ENCODE measurements around the gene MCM3AP.

MCM3AP gene

GRCh38 chr21:46215436-46216131 is 69.8 kb downstream of the MCM3AP start:
- no peak for DNase-seq

GRCh38 chr21:46214478-46215340 is 70.7 kb downstream of the MCM3AP start:
- no peak for DNase-seq

DNA sequence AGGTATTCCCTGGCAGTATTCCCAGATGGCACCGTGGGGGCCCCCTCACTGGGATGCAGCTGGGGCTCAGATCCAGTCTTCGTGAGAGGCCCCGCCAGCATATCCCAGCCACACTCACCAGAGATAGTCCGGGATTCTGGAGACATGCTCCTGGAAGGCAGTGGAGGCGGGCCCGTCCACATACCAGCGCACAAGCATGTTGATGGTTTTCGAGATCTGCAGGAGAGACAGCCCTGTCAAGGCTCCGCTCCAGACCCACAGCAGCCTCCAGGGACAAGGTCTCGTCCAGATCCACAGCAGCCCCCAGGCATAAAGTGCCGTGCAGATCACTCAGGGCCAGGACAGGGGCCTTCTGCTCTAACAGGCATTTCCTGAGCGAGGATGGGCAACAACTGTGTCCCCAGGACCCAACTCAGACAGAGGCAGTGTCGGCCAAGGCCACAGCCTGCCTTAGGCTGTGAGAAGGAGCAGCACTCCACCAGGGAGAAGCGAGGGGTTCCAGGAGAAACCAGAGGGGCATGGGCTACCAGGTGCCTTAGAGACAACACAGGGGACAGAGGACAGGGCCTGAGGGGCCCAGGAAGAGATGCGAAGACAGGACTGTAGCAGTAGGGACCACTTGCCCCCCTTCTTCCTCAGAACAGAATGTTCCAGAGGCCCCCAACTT is 71.7 kb downstream of the MCM3AP start:
- no peak for DNase-seq

DNA sequence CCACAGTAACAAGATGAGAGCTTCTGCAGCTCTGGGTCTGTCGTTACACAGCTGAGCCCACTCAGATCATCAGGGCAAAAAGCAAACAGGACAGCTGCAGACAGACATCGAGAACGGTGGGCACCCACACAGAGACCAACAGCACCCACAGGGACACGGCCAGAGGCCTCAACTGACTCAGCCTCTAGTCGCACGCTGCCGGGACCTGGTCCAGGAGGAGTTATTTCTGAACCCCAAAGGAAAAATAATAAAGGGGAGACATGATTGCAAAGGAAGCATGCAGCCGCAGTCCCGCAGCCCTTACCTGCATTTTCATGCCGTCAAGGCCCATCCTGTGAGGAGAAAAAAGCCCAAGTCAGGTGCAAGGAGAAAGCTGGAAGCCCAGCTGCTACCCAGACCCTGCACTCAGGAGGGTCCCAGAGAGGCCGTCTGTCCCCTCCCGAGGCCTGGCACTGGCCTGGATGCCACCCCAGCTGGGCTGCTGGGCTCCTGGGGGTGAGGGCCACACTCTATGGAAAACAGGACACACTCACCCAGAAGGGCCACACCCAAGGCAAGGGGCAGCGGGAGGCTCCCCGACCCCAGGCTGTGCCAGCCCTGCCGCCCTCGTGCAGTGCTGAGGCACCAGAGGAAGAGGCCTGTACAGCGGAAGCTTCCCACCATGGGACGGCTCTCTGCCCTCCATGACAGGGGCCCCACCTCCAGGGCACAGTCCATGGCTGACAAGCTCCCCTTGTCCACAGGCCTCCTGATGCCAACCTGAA is 72.5 kb downstream of the MCM3AP start:
- no peak for DNase-seq

GRCh38 chr21:46211786-46212720 is 73.4 kb downstream of the MCM3AP start:
- no peak for DNase-seq

DNA sequence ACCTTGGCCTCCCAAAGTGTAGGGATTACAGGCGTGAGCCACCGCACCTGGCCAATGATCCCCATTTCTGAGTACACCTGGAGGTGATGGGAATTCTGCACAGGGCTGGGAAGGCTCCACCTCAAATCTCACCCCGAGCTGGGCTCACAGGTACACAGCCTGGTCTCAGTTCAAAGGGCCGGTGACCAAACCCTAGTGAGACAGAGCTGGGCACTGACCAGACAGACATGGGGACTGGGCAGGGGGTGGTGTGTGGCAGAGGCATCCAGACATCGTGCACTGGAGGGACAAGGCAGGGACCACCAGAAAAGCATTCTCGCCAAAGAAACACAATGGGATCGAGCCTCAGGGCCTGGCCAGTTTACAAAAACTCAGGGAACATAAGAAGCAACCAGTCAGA is 74.0 kb downstream of the MCM3AP start:
- no peak for DNase-seq

DNA sequence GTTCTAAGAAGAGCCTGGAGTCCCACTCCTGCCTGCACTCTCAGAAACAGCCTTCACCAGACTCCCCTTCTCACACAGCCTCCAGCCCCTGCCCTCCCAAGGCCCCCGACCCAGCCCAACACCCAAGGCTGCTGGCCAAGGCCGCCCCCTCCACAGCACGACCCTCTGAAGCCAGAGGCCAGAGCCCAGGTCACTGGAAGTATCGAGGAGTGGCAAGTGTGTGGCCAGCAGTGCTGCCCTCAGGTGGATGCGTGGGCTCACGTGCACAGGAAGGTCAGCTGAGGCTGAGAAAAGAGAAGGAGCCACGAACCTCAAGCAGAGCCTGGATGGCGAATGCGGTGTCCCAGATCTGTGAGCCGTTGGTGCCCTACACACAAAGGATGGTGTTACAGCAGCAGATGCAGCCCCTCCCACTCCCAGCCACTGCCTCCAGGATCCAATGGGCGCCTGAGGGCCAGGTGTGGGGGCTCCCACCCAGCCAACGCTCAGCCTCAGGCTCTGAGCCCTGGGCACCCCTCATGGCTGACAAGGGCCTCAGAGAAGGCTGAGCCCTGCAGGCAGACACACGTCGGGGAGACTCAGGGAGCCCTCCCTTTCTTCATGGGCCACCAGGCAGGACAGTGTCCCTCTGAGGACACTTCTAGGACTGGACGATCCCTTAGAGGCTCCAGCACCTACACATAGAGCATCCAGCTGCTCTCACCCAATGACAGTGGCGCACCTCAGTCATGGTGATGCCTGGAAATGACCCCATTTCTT is 74.9 kb downstream of the MCM3AP start:
- no peak for DNase-seq

DNA sequence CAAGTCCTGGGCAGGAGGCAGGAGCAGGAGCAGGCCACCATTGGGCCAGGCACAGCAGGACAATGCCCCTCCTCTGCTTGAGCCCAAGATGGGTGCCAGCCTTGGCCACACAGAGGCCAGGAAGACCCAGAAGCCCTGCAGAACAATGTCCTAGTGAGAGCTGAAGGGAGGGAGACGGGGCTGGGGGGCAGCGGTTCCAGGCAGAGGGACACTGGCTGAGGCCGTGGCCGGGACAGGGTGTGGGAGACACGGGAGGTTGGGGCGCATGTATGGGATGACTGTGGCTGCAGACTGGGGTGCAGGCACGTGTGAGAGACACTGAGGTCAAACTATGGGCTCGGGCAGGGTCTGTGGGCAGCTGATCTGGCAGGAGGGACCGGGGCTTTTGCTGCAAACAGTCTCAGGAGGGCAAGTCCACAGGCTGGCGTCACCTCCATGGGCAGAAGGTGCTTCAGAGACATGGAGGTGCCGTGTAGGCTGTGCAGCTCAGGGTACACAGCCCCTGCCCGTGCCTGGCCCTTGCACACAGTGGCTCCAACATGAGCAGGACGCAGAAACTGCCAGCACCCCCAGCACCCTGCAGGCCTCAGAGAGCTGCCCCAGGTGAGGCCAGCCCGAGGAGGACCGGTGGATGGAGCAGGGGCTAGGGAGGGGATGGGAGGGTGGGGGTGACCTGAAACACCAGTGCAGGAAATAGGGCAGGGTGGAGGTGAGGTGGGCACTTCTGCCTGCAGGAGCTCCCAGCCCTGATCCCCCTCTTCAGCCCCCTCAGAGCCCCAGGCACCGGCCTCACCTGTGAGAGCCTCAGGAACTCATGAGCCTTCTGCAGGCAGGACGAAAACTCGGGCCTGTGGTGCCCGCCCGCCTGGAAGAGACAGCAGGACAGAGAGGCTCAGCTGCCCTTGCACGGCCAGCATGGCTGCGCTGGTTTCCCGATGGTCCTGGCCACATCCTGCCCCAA is 76.4 kb downstream of the MCM3AP start:
- no peak for DNase-seq

- no peak for DNase-seq
Observed at GRCh38 chr21:46207920-46208591, 77.4 kb downstream of the MCM3AP start.

- DNase-seq = no peak
Observed at GRCh38 chr21:46207006-46207919, 78.1 kb downstream of the MCM3AP start.

DNA sequence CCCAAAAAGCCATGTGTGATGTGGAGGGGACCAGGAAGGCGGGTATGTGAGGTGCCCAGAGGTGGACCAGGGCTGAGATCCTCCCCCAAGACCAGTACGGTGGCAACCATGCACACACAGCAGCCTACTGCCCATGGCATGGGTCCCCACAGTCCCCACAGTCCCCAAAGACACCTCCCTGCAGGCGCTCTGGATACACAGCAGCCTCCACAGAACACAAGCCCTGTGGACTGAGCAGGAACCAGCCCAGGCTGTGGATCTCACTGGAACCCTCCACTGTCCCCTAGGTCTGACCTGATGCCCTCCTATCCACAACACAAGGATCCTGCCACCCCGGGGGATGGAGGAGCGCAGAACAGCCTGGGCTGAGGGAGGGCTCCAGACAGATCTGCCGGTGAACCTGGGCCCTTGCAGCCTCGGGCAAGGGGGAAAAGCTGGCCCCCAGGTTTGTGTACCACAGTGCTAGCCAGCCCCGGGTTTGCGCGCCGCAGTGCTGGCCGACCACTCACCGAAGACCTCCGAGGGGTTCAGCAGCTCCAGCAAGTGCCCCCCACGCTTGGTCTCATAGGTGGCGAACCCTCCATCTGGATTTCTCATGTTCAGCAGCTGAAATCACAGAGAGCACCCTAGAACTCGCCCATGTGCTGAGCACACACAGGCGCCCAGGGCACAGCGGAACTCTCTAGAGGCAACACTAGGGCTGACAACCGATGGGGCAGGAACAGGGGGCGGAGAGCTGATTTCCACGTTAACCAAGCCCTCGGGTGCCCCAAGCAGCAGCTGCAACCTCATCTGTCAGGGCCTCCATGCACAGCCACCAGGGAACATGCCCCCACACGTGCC is 79.0 kb downstream of the MCM3AP start:
- DNase-seq = no peak

- peak; percentile 72 to 86 for DNase-seq
Observed at GRCh38 chr21:46205766-46206162, 79.6 kb downstream of the MCM3AP start.

DNA sequence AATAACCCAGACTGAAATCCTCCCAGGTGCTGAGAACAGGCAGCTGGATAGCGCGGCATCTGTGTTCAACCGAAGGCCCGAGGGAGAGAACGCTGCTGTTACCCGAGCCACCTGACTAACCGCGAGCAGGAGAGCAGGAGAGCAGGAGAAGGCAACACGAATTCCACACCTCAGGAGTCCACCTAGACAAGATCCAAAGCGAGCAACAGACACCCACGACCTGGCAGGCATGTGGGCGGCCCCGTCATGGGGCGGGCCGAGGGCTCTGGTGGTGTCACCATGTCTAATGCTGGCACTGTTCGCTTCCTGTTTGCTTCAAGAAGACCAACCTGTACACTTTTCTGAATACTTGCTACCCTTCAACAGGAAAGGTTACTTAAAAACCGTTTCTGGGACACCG is 80.2 kb downstream of the MCM3AP start:
- peak; percentile 19 to 64 for DNase-seq

DNA sequence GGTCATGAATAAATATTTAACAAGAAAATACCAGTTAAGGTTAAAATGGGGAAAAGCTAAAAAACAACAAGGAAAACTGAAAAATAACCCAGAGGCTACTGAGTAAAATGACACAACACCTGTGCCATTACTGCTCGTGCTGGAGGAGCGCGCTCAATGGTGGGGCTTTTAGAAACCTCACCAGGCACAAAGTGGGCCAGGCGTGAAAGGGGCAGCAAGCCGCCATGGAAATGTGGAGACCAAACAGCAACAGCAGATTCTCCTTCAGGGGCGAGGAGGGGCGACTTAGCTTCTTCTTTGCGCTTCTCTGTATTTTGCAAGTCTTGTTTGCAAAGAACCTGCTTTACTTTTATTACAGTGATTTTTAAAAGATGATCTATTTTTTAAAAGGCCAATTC is 82.2 kb downstream of the MCM3AP start:
- no peak for DNase-seq

DNA sequence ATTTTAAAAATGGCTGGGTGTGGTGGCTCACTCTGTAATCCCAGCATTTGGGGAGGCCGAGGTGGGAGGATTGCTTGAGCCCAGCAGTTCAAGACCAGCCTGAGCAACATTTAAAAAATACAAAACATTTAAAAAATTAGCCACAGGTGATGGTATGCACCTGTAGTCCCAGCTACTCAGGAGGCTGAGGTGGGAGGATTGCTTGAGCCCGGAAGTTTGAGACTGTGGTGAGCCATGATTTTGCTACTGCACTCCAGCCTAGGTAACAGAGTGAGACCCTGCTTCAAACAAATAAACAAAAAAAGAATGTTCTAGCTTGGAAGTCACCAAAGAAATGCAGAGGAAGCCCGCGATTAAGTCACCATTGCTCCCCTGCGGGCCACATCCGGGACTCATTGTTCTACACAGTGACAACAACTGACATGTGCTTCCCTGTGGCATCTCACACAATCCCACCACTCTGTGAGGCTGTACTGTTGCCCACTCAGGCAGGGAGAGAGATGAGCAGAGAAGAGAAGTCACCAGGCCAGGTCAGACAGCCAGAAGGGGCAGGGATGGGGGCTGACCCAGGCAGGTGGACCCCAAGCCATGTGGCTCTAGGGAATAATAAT is 82.7 kb downstream of the MCM3AP start:
- DNase-seq = no peak
